B cell (primary cell): Measurements from ENCODE around the gene SDK2. TPM values are rescaled to one million over a fixed set of nuclear protein-coding genes. Genes with fewer than 3 reads are reported as not detected.

Experiments used
- ATAC-seq: fragments of 200-7000 bp; cut with Tn5 transposase; one replicate; pipeline ENCODE4 v1.10.0; 2021; ENCODE audit warnings: low read depth, mild to moderate bottlenecking, moderate number of reproducible peaks, moderate library complexity
- CTCF ChIA-PET: fragments of 350-600 bp; sonication (Branson Sonifier 250); formaldehyde crosslinking; loops from one replicate; lab custom pipeline; 2021; ENCODE audit warnings: antibody characterized with exemption, inconsistent platforms; lab: Charles Lee
- POLR2A ChIA-PET: fragments of 350-600 bp; sonication (Branson Sonifier 250); formaldehyde crosslinking; loops from one replicate; lab custom pipeline; 2021; ENCODE audit warnings: antibody characterized with exemption; lab: Charles Lee
- DNase-seq: peaks from one replicate; pipeline ENCODE4 v3.0.0; 2013
- H2AFZ ChIP-seq: 2 replicates; pipeline ENCODE4 v1.6.1; 2012; ENCODE audit warnings: mild to moderate bottlenecking, low read depth, low read length; ENCODE audit not compliant: insufficient read depth, poor library complexity, severe bottlenecking
- H3K27ac ChIP-seq, 2 donors: 1 replicate in 1 of 2; 2 replicates in 1 of 2; pipeline ENCODE4 v1.5.1; 2012 to 2013; ENCODE audit warnings: low read length in 2 of 2, mild to moderate bottlenecking in 2 of 2, moderate library complexity in 1 of 2
- H3K27me3 ChIP-seq, 4 experiments: fragments of 200-600 bp in 1 of 4; sonication (generic) in 1 of 4; replicated peaks in 1 of 4; 1 replicate in 2 of 4; 2 replicates in 2 of 4; pipeline versions ENCODE4 v1.6.1 to v1.7.0; 2013 to 2016; ENCODE audit warnings: low read length in 3 of 4, mild to moderate bottlenecking in 2 of 4, mixed read lengths in 1 of 4, moderate library complexity in 1 of 4; ENCODE audit not compliant: insufficient read depth in 4 of 4, control insufficient read depth in 3 of 4; ENCODE audit errors: control extremely low read depth in 1 of 4
- H3K36me3 ChIP-seq, 2 experiments: replicated peaks in 1 of 2; 1 replicate in 1 of 2; 2 replicates in 1 of 2; pipeline versions ENCODE4 v1.6.1 to v1.7.1; 2013; ENCODE audit warnings: low read length in 1 of 2; ENCODE audit not compliant: insufficient read depth in 2 of 2, control insufficient read depth in 1 of 2; ENCODE audit errors: control extremely low read depth in 1 of 2, extremely low read depth in 1 of 2
- H3K4me1 ChIP-seq, 2 donors: fragments of 200-600 bp in 1 of 2; sonication (generic) in 1 of 2; 1 replicate in 1 of 2; 2 replicates in 1 of 2; pipeline versions ENCODE4 v1.5.1 to v1.6.1; 2013 to 2017; ENCODE audit warnings: low read length in 2 of 2; ENCODE audit not compliant: control insufficient read depth in 2 of 2, insufficient read depth in 2 of 2
- H3K4me2 ChIP-seq: replicated peaks from 2 replicates; pipeline ENCODE3; 2012; ENCODE audit warnings: mild to moderate bottlenecking, low read depth, low read length; ENCODE audit not compliant: poor library complexity, severe bottlenecking
- H3K4me3 ChIP-seq, 5 experiments: fragments of 200-600 bp in 1 of 5; sonication (generic) in 1 of 5; 1 replicate in 3 of 5; 2 replicates in 2 of 5; pipeline versions ENCODE4 v1.5.1 to v1.7.0; 2011 to 2016; ENCODE audit warnings: low read length in 4 of 5, mild to moderate bottlenecking in 4 of 5, low read depth in 2 of 5, control low read depth in 1 of 5, moderate library complexity in 1 of 5; ENCODE audit not compliant: insufficient read depth in 1 of 5; ENCODE audit errors: control extremely low read depth in 1 of 5, extremely low read depth in 1 of 5
- H3K79me2 ChIP-seq: fragments of 200-600 bp; sonication (generic); one replicate; pipeline ENCODE4 v1.6.0; 2016; ENCODE audit warnings: low read length; ENCODE audit not compliant: control insufficient read depth, insufficient read depth
- H3K9ac ChIP-seq: fragments of 200-600 bp; sonication (generic); 2 replicates; pipeline ENCODE4 v1.6.1; 2017; ENCODE audit warnings: mild to moderate bottlenecking, low read length, moderate library complexity
- H3K9me3 ChIP-seq, 3 donors: one replicate each; pipeline versions ENCODE4 v1.6.1 to v1.7.1; 2013; ENCODE audit warnings: low read length in 2 of 3; ENCODE audit not compliant: control insufficient read depth in 2 of 3, insufficient read depth in 1 of 3; ENCODE audit errors: control extremely low read depth in 1 of 3
- H4K20me1 ChIP-seq: 2 replicates; pipeline ENCODE4 v1.6.0; 2012; ENCODE audit warnings: mild to moderate bottlenecking, low read length; ENCODE audit not compliant: insufficient read depth, control insufficient read depth, poor library complexity, severe bottlenecking
- H3K27ac Mint-ChIP-seq: one replicate; pipeline ENCODE4 v1.8.0; 2021; ENCODE audit warnings: mixed read lengths
- H3K27me3 Mint-ChIP-seq: one replicate; pipeline ENCODE4 v1.8.0; 2021; ENCODE audit warnings: mixed read lengths
- H3K4me1 Mint-ChIP-seq: one replicate; pipeline ENCODE4 v1.8.0; 2021; ENCODE audit warnings: mixed read lengths
- H3K4me3 Mint-ChIP-seq: one replicate; pipeline ENCODE4 v1.8.0; 2021; ENCODE audit warnings: mixed read lengths
- H3K9me3 Mint-ChIP-seq: one replicate; pipeline ENCODE4 v1.8.0; 2022; ENCODE audit warnings: mixed read lengths; ENCODE audit not compliant: insufficient read depth
- CTCF ChIP-seq: fragments of 200-600 bp; IDR thresholded peaks from one replicate; pipeline ENCODE4 v1.8.0; 2022; ENCODE audit warnings: antibody characterized with exemption, mild to moderate bottlenecking
- EZH2 ChIP-seq: IDR thresholded peaks from 2 replicates; pipeline ENCODE4 v1.6.1; 2012; ENCODE audit warnings: borderline replicate concordance, low read depth, mild to moderate bottlenecking, moderate library complexity, low read length; ENCODE audit not compliant: insufficient read depth, poor library complexity, severe bottlenecking
- WGBS: methylation state at CpG from one replicate; pipeline ENCODE4 v1.1.5; 2013; ENCODE audit warnings: missing lambda C conversion rate; ENCODE audit not compliant: insufficient coverage; 5-methylcytosine and 5-hydroxymethylcytosine counted together
- intact Hi-C: fragments of 100-400 bp; cut with micrococcal nuclease; formaldehyde crosslinking; loops from one replicate; pipeline ENCODE4 v1.10.0; 2022
- polyA plus RNA-seq: library from polyadenylated mRNA; depleted of rRNA; stranded (reverse); fragments of >200 nt; gene quantifications from 2 replicates; pipeline ENCODE4 v1.2.3, GENCODE V29; 2012
- total RNA-seq, 2 donors: library from RNA; stranded (reverse); fragments of 120-200 nt in 1 of 2; gene quantifications; 1 replicate in 1 of 2; 2 replicates in 1 of 2; pipeline versions ENCODE4 v1.2.3 to v1.2.4, GENCODE V29; 2013 to 2022

SDK2 gene
- total and polyA plus RNA-seq, 2 donors (not counting 1 experiment from before 2014, with no cell fraction given): 3.2 to 13.0 TPM

DNA sequence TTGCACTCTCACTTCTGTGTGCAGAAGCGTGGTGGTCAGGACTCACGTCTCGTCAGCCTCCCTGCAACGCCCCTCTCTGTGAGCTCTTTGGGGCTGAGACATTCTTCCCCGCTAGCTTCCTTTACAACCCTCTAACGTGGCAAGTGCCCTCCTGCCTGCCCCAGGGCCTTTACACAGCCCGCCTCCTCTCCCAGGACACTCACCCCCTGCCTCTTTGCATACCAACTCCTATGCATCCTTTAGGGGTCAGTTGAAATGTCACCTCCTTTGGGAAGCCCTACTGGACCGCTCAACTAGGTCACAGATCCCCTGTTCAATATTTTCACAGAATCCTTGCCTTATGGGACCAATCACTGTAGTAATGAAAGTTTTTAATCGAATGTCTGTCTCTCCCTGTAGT, 61.4 kb downstream of the SDK2 start:
- no peak overlapping the region for H3K9ac ChIP-seq
- ChIA-PET POLR2A (no interaction called here), CTCF (interaction anchor here (4.2 kb wide), 1 partner anchor 63 kb away, joined by 55 read pairs; the partner anchor contains the start of gene SDK2)
- H3K4me3 ChIP-seq: no peak overlapping the region
- intact Hi-C loops: loop anchor here (10.0 kb wide), 1 partner anchor 372 kb away; no protein-coding TSS in a partner anchor
- no peaks in the 10 kb centered on the region for H3K27me3 ChIP-seq
- H3K36me3 ChIP-seq: no peaks in the 10 kb centered on the region
- H3K9me3 Mint-ChIP-seq: no peaks in the 10 kb centered on the region
- no peak overlapping the region for H3K27ac ChIP-seq
- no peak for DNase-seq
- H3K4me2 ChIP-seq: no peak overlapping the region
- no peak overlapping the region for H3K4me3 Mint-ChIP-seq
- TF ChIP-seq CTCF (no peak), EZH2 (no peak)
- 89% methylated on average over 7 of the region's 9 CpGs for WGBS
- H4K20me1 ChIP-seq: no peaks in the 10 kb centered on the region
- peaks cover 58% of the 10 kb centered on the region for H3K4me1 Mint-ChIP-seq
- no peaks in the 10 kb centered on the region for H3K9me3 ChIP-seq
- H2AFZ ChIP-seq: no peak overlapping the region
- peak overlapping the region; percentile 50 for H3K27ac Mint-ChIP-seq
- no peak for ATAC-seq
- H3K4me1 ChIP-seq: peaks cover 36 to 42% of the 10 kb centered on the region in 2 donors
- peaks cover 78% of the 10 kb centered on the region for H3K79me2 ChIP-seq
- H3K27me3 Mint-ChIP-seq: no peaks in the 10 kb centered on the region

DNA sequence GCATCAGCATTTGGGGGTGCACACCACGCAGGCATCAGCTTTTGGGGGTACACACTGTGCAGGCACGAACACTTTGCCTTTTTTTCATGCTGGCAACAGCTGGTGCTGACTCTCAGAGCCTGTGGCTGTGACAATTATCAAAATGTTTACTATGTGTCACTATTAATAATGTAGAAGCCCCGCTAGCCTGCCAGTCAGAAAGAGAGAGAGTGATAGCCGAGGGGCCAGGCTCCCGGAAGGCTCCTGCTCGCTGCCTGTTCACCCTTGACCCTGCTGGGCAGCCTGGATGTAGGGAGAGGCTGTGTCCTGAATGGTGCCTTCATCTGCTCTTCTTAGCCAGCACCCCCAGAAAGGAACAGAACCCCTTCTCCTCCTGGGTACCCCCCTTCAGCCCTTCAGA, 61.9 kb downstream of the SDK2 start:
- no peaks in the 10 kb centered on the region for H3K27me3 Mint-ChIP-seq
- Histone ChIP-seq H3K4me1 (peaks cover 36 to 42% of the 10 kb centered on the region in 2 donors), H3K9me3 (no peaks in the 10 kb centered on the region), H3K27me3 (no peaks in the 10 kb centered on the region), H3K4me2 (no peak overlapping the region), H3K9ac (no peak overlapping the region), H3K79me2 (peaks cover 73% of the 10 kb centered on the region), H3K36me3 (no peaks in the 10 kb centered on the region), H3K4me3 (no peak overlapping the region), H4K20me1 (no peaks in the 10 kb centered on the region), H3K27ac (no peak overlapping the region), H2AFZ (no peak overlapping the region)
- POLR2A ChIA-PET: no interaction called here
- H3K9me3 Mint-ChIP-seq: no peaks in the 10 kb centered on the region
- intact Hi-C loops: loop anchor here (10.0 kb wide), 1 partner anchor 372 kb away; no protein-coding TSS in a partner anchor
- ATAC-seq: no peak
- peaks cover 58% of the 10 kb centered on the region for H3K4me1 Mint-ChIP-seq
- 83% methylated on average over 1 of the region's 6 CpGs for WGBS
- TF ChIP-seq CTCF (no peak), EZH2 (no peak)
- peak overlapping the region; percentile 50 for H3K27ac Mint-ChIP-seq
- DNase-seq: no peak
- CTCF ChIA-PET: no interaction called here
- no peak overlapping the region for H3K4me3 Mint-ChIP-seq
